ENCODE data around the gene PFKFB3. TPM values are rescaled to one million over a fixed set of nuclear protein-coding genes. Genes with fewer than 3 reads are reported as not detected.

PFKFB3 gene
- total RNA-seq, 2 donors from 2014 or later = 31.2 to 34.5 TPM

DNA sequence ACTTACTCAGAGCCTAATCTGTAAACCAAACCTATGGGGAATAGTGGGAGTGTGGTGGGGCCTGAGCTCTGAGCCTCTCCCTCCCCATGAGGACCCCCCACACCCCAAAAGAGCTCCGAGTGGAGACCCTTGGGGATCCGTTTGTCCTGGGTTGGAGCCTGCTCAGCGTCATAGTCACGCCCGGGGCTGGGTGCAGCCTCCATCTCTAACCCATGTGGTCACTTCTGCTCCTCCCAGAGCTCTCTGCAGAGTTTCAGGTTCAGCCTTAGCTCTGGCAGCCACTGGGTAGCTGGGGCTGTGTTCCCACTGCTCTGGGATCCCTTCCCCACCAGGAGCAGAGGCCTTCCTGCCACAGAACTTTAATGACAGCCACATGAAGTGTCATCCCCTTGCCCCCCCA lies 25.9 kb downstream of the PFKFB3 start:
- H3K4me1 Mint-ChIP-seq = no peaks in the 10 kb centered on the region
- 78% methylated on average over 5 of the region's 5 CpGs; no CpG with 5 or more reads in 1 of the 2 experiments for WGBS, 2 experiments (ENCODE audit: insufficient coverage in 1 of 2, insufficient read length in 1 of 2)
- H3K9me3 Mint-ChIP-seq = no peaks in the 10 kb centered on the region
- peaks cover 73% of the 10 kb centered on the region for H3K36me3 Mint-ChIP-seq (ENCODE audit: low read depth)
- no peak overlapping the region for H3K27ac Mint-ChIP-seq
- H3K9ac ChIP-seq (ENCODE audit: extremely low read depth, low read length, poor library complexity, severe bottlenecking) = no peak overlapping the region
- H3K27me3 ChIP-seq (ENCODE audit: control insufficient read depth, insufficient read depth, low read length, poor library complexity, severe bottlenecking) = no peaks in the 10 kb centered on the region
- no peak overlapping the region for H3K4me3 ChIP-seq (ENCODE audit: low read length)
- H3K36me3 ChIP-seq (ENCODE audit: control insufficient read depth, insufficient read depth, low read length) = peaks cover 67% of the 10 kb centered on the region
- H3K27me3 Mint-ChIP-seq (ENCODE audit: insufficient read depth) = no peaks in the 10 kb centered on the region
- no peaks in the 10 kb centered on the region for H3K4me1 ChIP-seq (ENCODE audit: control insufficient read depth, insufficient read depth, low read length)
- TF ChIP-seq CTCF (conservative IDR thresholded peaks at IDR 0.05) = no peak
- H3K4me3 Mint-ChIP-seq = no peak overlapping the region
- DNase-seq = no peak
- H3K27ac ChIP-seq (ENCODE audit: low read depth, low read length) = no peak overlapping the region
- H3K9me3 ChIP-seq (ENCODE audit: control insufficient read depth, low read length) = no peaks in the 10 kb centered on the region

GRCh38 chr10:6229290-6229689 lies 26.6 kb downstream of the PFKFB3 start:
- H3K27ac Mint-ChIP-seq = no peak overlapping the region
- no peak for DNase-seq
- no peaks in the 10 kb centered on the region for H3K9me3 ChIP-seq (ENCODE audit: control insufficient read depth, low read length)
- no peaks in the 10 kb centered on the region for H3K4me1 Mint-ChIP-seq
- H3K36me3 ChIP-seq (ENCODE audit: control insufficient read depth, insufficient read depth, low read length) = peaks cover 67% of the 10 kb centered on the region
- no peak overlapping the region for H3K9ac ChIP-seq (ENCODE audit: extremely low read depth, low read length, poor library complexity, severe bottlenecking)
- H3K36me3 Mint-ChIP-seq (ENCODE audit: low read depth) = peaks cover 73% of the 10 kb centered on the region
- no peak overlapping the region for H3K27ac ChIP-seq (ENCODE audit: low read depth, low read length)
- WGBS, 2 experiments (ENCODE audit: insufficient coverage in 1 of 2, insufficient read length in 1 of 2) = 88 to 96% methylated on average over 4 to 15 of the region's 15 CpGs
- H3K4me3 Mint-ChIP-seq = no peak overlapping the region
- H3K27me3 Mint-ChIP-seq (ENCODE audit: insufficient read depth) = no peaks in the 10 kb centered on the region
- no peaks in the 10 kb centered on the region for H3K9me3 Mint-ChIP-seq
- no peaks in the 10 kb centered on the region for H3K27me3 ChIP-seq (ENCODE audit: control insufficient read depth, insufficient read depth, low read length, poor library complexity, severe bottlenecking)
- no peak overlapping the region for H3K4me3 ChIP-seq (ENCODE audit: low read length)
- no peak for TF ChIP-seq CTCF (conservative IDR thresholded peaks at IDR 0.05)
- H3K4me1 ChIP-seq (ENCODE audit: control insufficient read depth, insufficient read depth, low read length) = no peaks in the 10 kb centered on the region

GRCh38 chr10:6229746-6230145 lies 27.0 kb downstream of the PFKFB3 start:
- H3K4me3 ChIP-seq (ENCODE audit: low read length) = no peak overlapping the region
- H3K27ac Mint-ChIP-seq = no peak overlapping the region
- H3K9me3 ChIP-seq (ENCODE audit: control insufficient read depth, low read length) = no peaks in the 10 kb centered on the region
- no peak for TF ChIP-seq CTCF (conservative IDR thresholded peaks at IDR 0.05)
- no peaks in the 10 kb centered on the region for H3K27me3 ChIP-seq (ENCODE audit: control insufficient read depth, insufficient read depth, low read length, poor library complexity, severe bottlenecking)
- H3K36me3 ChIP-seq (ENCODE audit: control insufficient read depth, insufficient read depth, low read length) = peaks cover 67% of the 10 kb centered on the region
- no peaks in the 10 kb centered on the region for H3K27me3 Mint-ChIP-seq (ENCODE audit: insufficient read depth)
- no peak for DNase-seq
- H3K36me3 Mint-ChIP-seq (ENCODE audit: low read depth) = peaks cover 73% of the 10 kb centered on the region
- no peak overlapping the region for H3K27ac ChIP-seq (ENCODE audit: low read depth, low read length)
- H3K9ac ChIP-seq (ENCODE audit: extremely low read depth, low read length, poor library complexity, severe bottlenecking) = no peak overlapping the region
- H3K9me3 Mint-ChIP-seq = no peaks in the 10 kb centered on the region
- no peaks in the 10 kb centered on the region for H3K4me1 Mint-ChIP-seq
- no peaks in the 10 kb centered on the region for H3K4me1 ChIP-seq (ENCODE audit: control insufficient read depth, insufficient read depth, low read length)
- 89 to 94% methylated on average over 3 to 13 of the region's 13 CpGs for WGBS, 2 experiments (ENCODE audit: insufficient coverage in 1 of 2, insufficient read length in 1 of 2)
- H3K4me3 Mint-ChIP-seq = no peak overlapping the region
